HepG2 (cell line): ENCODE data around the gene ZBTB20. TPM values are rescaled to one million over a fixed set of nuclear protein-coding genes. Genes with fewer than 3 reads are reported as not detected.

ENCODE experiments used
- ATAC-seq: fragments of 200-7000 bp; cut with Tn5 transposase; 3 replicates; pipeline ENCODE4 v1.9.1; 2020; ENCODE audit warnings: mild to moderate bottlenecking, moderate library complexity
- BruUV-seq: library from RNA; stranded (reverse); fragments of 400-500 nt; replicated peaks from 2 replicates; lab custom pipeline; 2021; lab: Mats Ljungman, UMichigan
- CTCF ChIA-PET: fragments of 300-600 bp; formaldehyde crosslinking; extraction: SDS; loops from one replicate; lab custom pipeline; 2021; ENCODE audit warnings: low total read pairs, inconsistent platforms, low intra/inter-chr PET ratio; lab: Yijun Ruan, JAX
- POLR2A ChIA-PET: fragments of 350-600 bp; sonication (Branson Sonifier 250); formaldehyde crosslinking; loops from one replicate; lab custom pipeline; 2020; ENCODE audit warnings: antibody characterized with exemption, inconsistent platforms; lab: Yijun Ruan, JAX
- DNase-seq: peaks from one replicate; pipeline ENCODE4 v3.0.0-alpha.2; 2015; ENCODE audit warnings: low spot score
- FAIRE-seq: peaks from 3 replicates; lab custom pipeline; 2011; peaks lifted over from hg19 to GRCh38; lab: Jason Lieb, UNC
- H2AFZ ChIP-seq: one replicate; pipeline ENCODE4 v1.6.1; 2011; ENCODE audit warnings: low read length, inconsistent platforms
- H3K27ac ChIP-seq: fragments of 300-600 bp; 3 replicates; pipeline ENCODE4 v1.8.0; 2011; ENCODE audit warnings: mixed run types, mild to moderate bottlenecking, mixed read lengths, low read length, inconsistent platforms; ENCODE audit not compliant: insufficient read depth; ENCODE audit errors: extremely low read length
- H3K27me3 ChIP-seq, 2 experiments: fragments of 200-600 bp in 1 of 2; 2 replicates in 1 of 2; 3 replicates in 1 of 2; pipeline versions ENCODE4 v1.6.0 to v1.8.0; 2011; ENCODE audit warnings: low read length in 2 of 2, mild to moderate bottlenecking in 2 of 2, moderate library complexity in 2 of 2, inconsistent platforms in 1 of 2; ENCODE audit not compliant: insufficient read depth in 2 of 2, control insufficient read depth in 1 of 2
- H3K36me3 ChIP-seq, 2 experiments: fragments of 200-600 bp in 1 of 2; replicated peaks in 1 of 2; 2 replicates in 1 of 2; 3 replicates in 1 of 2; pipeline versions ENCODE4 v1.5.1 to v1.8.0; 2011; ENCODE audit warnings: low read length in 2 of 2, inconsistent platforms in 1 of 2; ENCODE audit not compliant: insufficient read depth in 2 of 2, control insufficient read depth in 1 of 2
- H3K4me1 ChIP-seq: 2 replicates; pipeline ENCODE4 v1.5.1; 2012; ENCODE audit warnings: low read length, inconsistent platforms; ENCODE audit not compliant: insufficient read depth
- H3K4me2 ChIP-seq: 2 replicates; pipeline ENCODE4 v1.6.0; 2011; ENCODE audit warnings: low read depth, low read length, inconsistent platforms
- H3K4me3 ChIP-seq, 3 experiments: fragments of 200-600 bp in 1 of 3; sonication (generic), shearing (Covaris generic) in 1 of 3; replicated peaks in 1 of 3; 2 replicates each; pipeline ENCODE4 v1.5.1; 2011 to 2016; ENCODE audit warnings: low read length in 3 of 3, inconsistent platforms in 2 of 3, low read depth in 2 of 3, mild to moderate bottlenecking in 2 of 3, control low read depth in 1 of 3, mixed read lengths in 1 of 3; ENCODE audit not compliant: insufficient read depth in 1 of 3
- H3K79me2 ChIP-seq: one replicate; pipeline ENCODE4 v1.6.1; 2011; ENCODE audit warnings: low read length, inconsistent platforms; ENCODE audit not compliant: insufficient read depth
- H3K9ac ChIP-seq: 2 replicates; pipeline ENCODE4 v1.6.0; 2011; ENCODE audit warnings: mild to moderate bottlenecking, low read depth, low read length, inconsistent platforms; ENCODE audit not compliant: insufficient read depth
- H3K9me3 ChIP-seq: 2 replicates; pipeline ENCODE4 v1.5.1; 2012; ENCODE audit warnings: mild to moderate bottlenecking, low read length
- H4K20me1 ChIP-seq: 2 replicates; pipeline ENCODE4 v1.6.0; 2011; ENCODE audit warnings: inconsistent platforms, mild to moderate bottlenecking, low read length, moderate library complexity; ENCODE audit not compliant: insufficient read depth
- CAMTA2 ChIP-seq: sonication (generic); formaldehyde crosslinking; IDR thresholded peaks from 2 replicates; pipeline ENCODE4 v1.4.0; 2020; ENCODE audit warnings: mild to moderate bottlenecking, missing genetic modification reagents, borderline replicate concordance
- CHD2 ChIP-seq: IDR thresholded peaks from 2 replicates; pipeline ENCODE4 v1.6.1; 2011; ENCODE audit warnings: low read depth, low read length, improper control_type of control experiment
- DBP ChIP-seq: sonication (generic); formaldehyde crosslinking; IDR thresholded peaks from 2 replicates; pipeline ENCODE4 v1.4.0; 2020; ENCODE audit warnings: missing genetic modification reagents; ENCODE audit errors: not compliant biosample characterization
- DZIP1 ChIP-seq: sonication (generic); formaldehyde crosslinking; IDR thresholded peaks from 2 replicates; pipeline ENCODE4 v1.5.0; 2020; ENCODE audit warnings: mild to moderate bottlenecking, missing genetic modification reagents
- ESRRA ChIP-seq: sonication (generic); formaldehyde crosslinking; IDR thresholded peaks from 2 replicates; pipeline ENCODE4 v1.5.1; 2020; ENCODE audit warnings: mild to moderate bottlenecking, low read depth, missing genetic modification reagents
- FOXP4 ChIP-seq: sonication (generic); formaldehyde crosslinking; IDR thresholded peaks from 2 replicates; pipeline ENCODE4 v1.4.0; 2020; ENCODE audit warnings: missing genetic modification reagents
- REPIN1 ChIP-seq: sonication (generic); formaldehyde crosslinking; IDR thresholded peaks from 2 replicates; pipeline ENCODE4 v1.8.0; 2022; ENCODE audit warnings: missing genetic modification reagents, low read depth, mild to moderate bottlenecking, borderline replicate concordance
- SRSF9 ChIP-seq: fragments of 200-400 bp; formaldehyde crosslinking; IDR thresholded peaks from 2 replicates; pipeline ENCODE4 v1.6.1; 2018; ENCODE audit warnings: borderline replicate concordance, mild to moderate bottlenecking, low read depth, low read length; ENCODE audit not compliant: insufficient read depth, poor library complexity, severe bottlenecking
- TOE1 ChIP-seq: sonication (generic); formaldehyde crosslinking; IDR thresholded peaks from 2 replicates; pipeline ENCODE4 v1.4.0; 2020; ENCODE audit warnings: mild to moderate bottlenecking, missing genetic modification reagents
- ZNF101 ChIP-seq: sonication (generic); formaldehyde crosslinking; IDR thresholded peaks from 2 replicates; pipeline ENCODE4 v1.4.0; 2020; ENCODE audit warnings: mild to moderate bottlenecking, low read depth, missing genetic modification reagents, borderline replicate concordance
- ZNF34 ChIP-seq: sonication (generic); formaldehyde crosslinking; IDR thresholded peaks from 2 replicates; pipeline ENCODE4 v1.4.0; 2020; ENCODE audit warnings: mild to moderate bottlenecking, missing genetic modification reagents, borderline replicate concordance
- ZNF75D ChIP-seq: sonication (generic); formaldehyde crosslinking; IDR thresholded peaks from 2 replicates; pipeline ENCODE4 v1.8.1; 2023; ENCODE audit warnings: missing genetic modification reagents, mild to moderate bottlenecking, borderline replicate concordance
- WGBS: methylation state at CpG from one replicate; pipeline ENCODE4 v1.1.6; 2017; ENCODE audit warnings: low lambda C conversion rate; 5-methylcytosine and 5-hydroxymethylcytosine counted together
- in situ Hi-C: cut with HindIII; loops from 2 replicates; pipeline ENCODE4 v1.10.0; 2017; ENCODE audit warnings: low pct_unique_long_range_greater_than_20kb; ENCODE audit not compliant: extremely low pct_ligation_motif_present
- intact Hi-C: fragments of 100-400 bp; cut with micrococcal nuclease; formaldehyde crosslinking; loops from one replicate; pipeline ENCODE4 v1.10.0; 2022; ENCODE audit not compliant: unreplicated experiment
- polyA plus RNA-seq, 8 experiments: library from polyadenylated mRNA; depleted of rRNA in 3 of 8; stranded (reverse) in 7 of 8; unstranded in 1 of 8; fragments of >200 nt; fragmentation: Illumina TruSeq in 4 of 8; extraction: Trizol in 4 of 8; gene quantifications; 2 replicates each; pipeline versions ENCODE4 v1.2.1 to v1.2.3, GENCODE V29; 2011 to 2016; ENCODE audit warnings: low read depth in 4 of 8, missing spikeins in 1 of 8, mixed read lengths in 1 of 8; ENCODE audit not compliant: insufficient read depth in 1 of 8
- total RNA-seq, 5 experiments: library from RNA; depleted of rRNA; stranded (reverse); fragments of >200 nt; fragmentation: Illumina TruSeq; extraction: Trizol; gene quantifications; 2 replicates each; pipeline ENCODE4 v1.2.3, GENCODE V29; 2016; ENCODE audit warnings: low read depth in 1 of 5

The ZBTB20 gene
- total and polyA plus RNA-seq, 2 of the 13 experiments (the other 11 are each of a cell fraction or from before 2014, with no cell fraction given): 1.9 to 8.8 TPM

- no peaks in the 10 kb centered on the region for H3K9me3 ChIP-seq
- no peaks in the 10 kb centered on the region for H3K36me3 ChIP-seq
- no peak overlapping the region for H3K4me2 ChIP-seq
- no TSS peak for BruUV-seq
- FAIRE-seq: no peak
- WGBS: 92% methylated on average over 4 of the region's 4 CpGs
- H3K4me1 ChIP-seq: no peaks in the 10 kb centered on the region
- no peaks in the 10 kb centered on the region for H3K27me3 ChIP-seq
- ChIA-PET POLR2A (no interaction called here), CTCF (no interaction called here)
- no peaks in the 10 kb centered on the region for H4K20me1 ChIP-seq
- H3K9ac ChIP-seq: no peak overlapping the region
- TF ChIP-seq ZNF101 (CRISPR knock-in tag) (no peak), CHD2 (no peak), FOXP4 (CRISPR knock-in tag) (no peak)
- H3K4me3 ChIP-seq: no peak overlapping the region
- no peak for ATAC-seq
- DNase-seq: no peak
- in situ Hi-C loops (no loop called here), intact Hi-C loops (no loop called here)
- no peaks in the 10 kb centered on the region for H3K79me2 ChIP-seq
- H3K27ac ChIP-seq: no peak overlapping the region
- H2AFZ ChIP-seq: no peak overlapping the region
Observed at GRCh38 chr3:114867835-114868503, 279.1 kb downstream of the ZBTB20 start.

GRCh38 chr3:114867359-114867758, 279.7 kb downstream of the ZBTB20 start:
- Histone ChIP-seq H3K79me2 (no peaks in the 10 kb centered on the region), H3K27ac (no peak overlapping the region), H3K9ac (no peak overlapping the region), H3K36me3 (no peaks in the 10 kb centered on the region), H2AFZ (no peak overlapping the region), H3K4me3 (no peak overlapping the region), H3K4me1 (no peaks in the 10 kb centered on the region), H3K4me2 (no peak overlapping the region), H3K27me3 (no peaks in the 10 kb centered on the region), H4K20me1 (no peaks in the 10 kb centered on the region), H3K9me3 (no peaks in the 10 kb centered on the region)
- ChIA-PET CTCF (no interaction called here), POLR2A (no interaction called here)
- no TSS peak for BruUV-seq
- FAIRE-seq (no peak), ATAC-seq (no peak), DNase-seq (no peak)
- intact Hi-C loops (no loop called here), in situ Hi-C loops (no loop called here)
- 80% methylated on average over 5 of the region's 6 CpGs for WGBS
- TF ChIP-seq TOE1: no peak
- no peak for TF ChIP-seq REPIN1
- TF ChIP-seq CAMTA2: no peak
- no peak for TF ChIP-seq ZNF34 (CRISPR knock-in tag)
- TF ChIP-seq DBP: no peak
- no peak for TF ChIP-seq DZIP1 (CRISPR knock-in tag)
- no peak for TF ChIP-seq SRSF9
- no peak for TF ChIP-seq ZNF75D (CRISPR knock-in tag)
- TF ChIP-seq ESRRA (CRISPR knock-in tag): no peak
